HG02884 (cell line): ENCODE measurements around the gene TRMO.

Experiments
- ATAC-seq: cut with Tn5 transposase; IDR thresholded peaks from one replicate; pipeline ENCODE4 v1.9.1; 2021; ENCODE audit warnings: mild to moderate bottlenecking, moderate library complexity; ENCODE audit not compliant: unreplicated experiment

Gene TRMO

GRCh38 chr9:97905228-97905627, 17.1 kb downstream of the TRMO start:
- no peak for ATAC-seq

DNA sequence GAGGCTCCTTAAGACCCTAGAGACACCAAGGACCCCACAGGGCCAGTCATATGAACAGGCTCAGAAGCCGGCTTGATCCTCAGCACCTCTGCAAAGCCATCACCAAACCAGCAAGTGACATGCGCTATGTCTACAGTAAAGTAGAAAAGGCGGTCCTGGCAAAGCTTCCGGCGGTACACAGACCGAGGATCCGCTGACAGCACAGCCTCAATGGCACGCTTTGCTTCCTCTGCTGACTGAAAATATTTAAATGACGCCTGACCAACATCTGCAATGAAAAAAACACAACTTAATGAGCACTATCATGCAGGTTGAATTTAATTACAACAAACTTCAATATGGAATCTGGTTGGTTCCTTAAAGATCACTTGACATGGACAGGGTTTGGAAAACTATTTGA, 17.6 kb downstream of the TRMO start:
- no peak for ATAC-seq

DNA sequence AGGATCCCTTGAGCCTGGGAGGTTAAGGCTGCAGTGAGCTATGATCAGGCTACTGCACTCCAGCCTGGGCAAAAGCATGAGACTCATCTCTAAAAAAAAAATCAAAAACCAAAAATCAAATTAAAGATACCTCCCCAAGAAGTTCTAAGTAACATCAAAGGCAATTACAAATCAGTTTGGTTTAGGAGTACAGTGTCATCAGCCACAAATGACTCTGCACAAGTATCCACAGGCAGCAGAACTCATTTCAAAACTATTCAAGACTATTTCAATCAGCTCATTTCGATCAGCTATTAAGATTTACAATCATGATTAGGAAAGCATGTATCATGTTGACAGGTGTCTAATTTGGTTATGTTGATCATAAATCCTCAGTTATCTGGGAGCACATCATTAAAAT, 19.1 kb downstream of the TRMO start:
- ATAC-seq = no peak

- ATAC-seq = no peak
Measured at GRCh38 chr9:97900738-97901565, 21.3 kb downstream of the TRMO start.

DNA sequence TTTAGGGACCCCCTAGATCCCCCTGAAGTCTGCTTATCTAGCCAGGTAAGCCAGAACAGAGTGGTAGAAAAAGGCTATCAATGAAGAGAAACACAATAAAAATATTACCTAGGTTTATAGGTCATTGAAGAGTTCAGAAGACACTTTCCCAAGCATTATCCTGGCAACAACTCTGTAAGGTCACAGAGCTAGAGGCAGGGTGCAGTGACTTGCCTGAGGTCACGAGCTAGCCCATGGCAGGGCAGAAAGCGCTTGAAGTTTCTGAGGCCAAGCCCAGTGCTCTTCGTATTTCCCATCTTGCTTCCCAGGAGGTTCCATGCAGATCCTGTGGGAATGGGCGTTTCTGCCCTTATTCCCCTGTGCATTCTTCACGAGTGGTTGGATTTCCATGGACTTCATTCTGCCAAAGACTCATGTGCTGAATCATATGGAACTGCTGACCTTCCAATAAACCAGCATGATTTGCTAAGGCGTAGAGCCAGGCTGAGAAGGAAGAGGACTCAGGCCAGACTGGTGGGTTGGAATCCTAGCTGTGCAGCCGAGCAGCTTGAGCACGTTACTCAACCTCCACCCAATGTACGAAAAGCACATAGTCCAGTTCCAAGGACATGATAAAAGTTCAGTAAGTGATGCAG, 22.1 kb downstream of the TRMO start:
- no peak for ATAC-seq

DNA sequence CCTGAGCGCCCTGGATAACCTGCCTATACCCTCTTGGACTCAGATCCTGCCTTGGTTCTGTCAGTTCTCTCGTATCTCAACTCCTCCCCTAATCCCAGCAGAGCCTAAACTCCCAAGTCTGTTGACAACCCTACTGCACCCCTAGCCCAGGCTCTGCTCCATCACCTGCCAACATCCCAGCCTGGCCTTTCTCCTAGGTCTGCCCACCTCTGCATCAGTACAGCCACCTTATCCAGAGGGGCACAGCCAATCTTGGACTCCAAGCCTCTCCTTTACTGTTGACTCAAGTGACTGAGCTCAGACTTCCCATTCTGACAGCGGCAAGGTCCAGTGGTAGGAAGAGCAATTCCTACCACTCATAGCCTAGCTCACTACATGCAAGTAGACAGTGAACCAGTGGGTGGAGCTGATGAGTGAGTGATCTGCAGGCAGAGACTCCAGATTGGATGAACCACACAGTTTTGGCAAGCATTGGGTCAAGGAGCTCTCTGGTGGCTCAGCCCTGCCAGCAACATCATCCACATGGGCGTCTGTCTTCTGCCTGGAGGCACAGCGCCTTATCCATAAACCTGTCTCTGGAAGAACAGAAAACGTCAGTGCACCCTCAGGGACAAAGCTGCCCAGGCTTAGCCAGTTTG, 26.5 kb downstream of the TRMO start:
- ATAC-seq = no peak

DNA sequence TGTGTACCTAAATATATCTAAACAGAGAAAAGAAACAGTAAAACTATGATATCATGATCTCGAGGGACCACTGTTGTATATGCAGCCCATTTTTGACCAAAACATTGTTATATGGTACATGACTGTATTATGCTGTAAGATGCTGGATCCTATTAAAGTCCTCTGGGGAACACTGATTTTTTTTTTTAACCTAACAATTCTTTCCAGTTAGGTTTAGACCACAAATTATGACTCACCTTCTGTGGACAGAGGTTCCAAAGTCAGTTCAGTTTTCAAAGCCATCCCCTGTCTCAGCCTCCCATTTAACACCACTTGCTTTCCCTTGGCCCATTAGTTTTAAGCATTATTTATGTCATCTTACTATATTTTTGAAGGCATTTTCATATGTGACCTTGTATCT, 27.1 kb downstream of the TRMO start:
- ATAC-seq = no peak

DNA sequence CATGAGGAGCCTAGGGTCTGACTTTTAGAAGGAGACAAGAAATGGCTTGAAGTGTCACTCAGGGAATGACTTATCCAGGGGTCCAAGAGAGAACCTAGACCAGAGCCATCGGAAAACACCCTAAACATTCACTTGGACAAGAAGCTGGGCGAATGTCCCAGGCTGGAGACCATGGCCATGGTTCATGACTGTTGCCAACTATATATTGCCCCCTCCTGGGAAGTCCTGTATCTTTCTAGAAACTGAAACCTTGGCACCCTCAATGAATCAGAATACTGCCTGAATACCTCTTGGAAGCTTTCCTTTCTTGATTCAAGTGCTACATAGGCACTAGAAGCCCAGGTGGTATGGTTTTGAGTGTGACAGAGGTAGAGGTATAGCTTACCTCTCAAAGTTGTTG, 29.9 kb downstream of the TRMO start:
- no peak for ATAC-seq

DNA sequence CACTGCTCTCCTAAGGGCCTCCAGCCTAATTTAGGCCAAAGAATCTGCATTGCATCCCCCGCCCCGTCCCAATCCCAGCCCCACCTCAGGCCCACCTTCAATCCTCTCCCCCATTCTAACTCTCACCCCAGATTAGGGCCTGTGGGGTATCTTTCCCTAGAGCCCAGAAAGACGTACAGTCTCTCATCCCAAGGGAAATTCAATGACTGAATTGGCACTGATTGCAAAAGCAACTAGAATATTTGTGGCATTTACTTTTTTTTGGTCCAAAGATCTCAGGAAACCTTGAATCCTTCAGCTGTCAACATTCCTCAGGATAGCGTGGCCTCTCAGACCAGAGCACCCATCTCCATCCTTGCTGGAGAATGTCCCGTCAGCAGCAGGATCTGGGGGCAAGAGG, 30.6 kb downstream of the TRMO start:
- ATAC-seq = no peak

DNA sequence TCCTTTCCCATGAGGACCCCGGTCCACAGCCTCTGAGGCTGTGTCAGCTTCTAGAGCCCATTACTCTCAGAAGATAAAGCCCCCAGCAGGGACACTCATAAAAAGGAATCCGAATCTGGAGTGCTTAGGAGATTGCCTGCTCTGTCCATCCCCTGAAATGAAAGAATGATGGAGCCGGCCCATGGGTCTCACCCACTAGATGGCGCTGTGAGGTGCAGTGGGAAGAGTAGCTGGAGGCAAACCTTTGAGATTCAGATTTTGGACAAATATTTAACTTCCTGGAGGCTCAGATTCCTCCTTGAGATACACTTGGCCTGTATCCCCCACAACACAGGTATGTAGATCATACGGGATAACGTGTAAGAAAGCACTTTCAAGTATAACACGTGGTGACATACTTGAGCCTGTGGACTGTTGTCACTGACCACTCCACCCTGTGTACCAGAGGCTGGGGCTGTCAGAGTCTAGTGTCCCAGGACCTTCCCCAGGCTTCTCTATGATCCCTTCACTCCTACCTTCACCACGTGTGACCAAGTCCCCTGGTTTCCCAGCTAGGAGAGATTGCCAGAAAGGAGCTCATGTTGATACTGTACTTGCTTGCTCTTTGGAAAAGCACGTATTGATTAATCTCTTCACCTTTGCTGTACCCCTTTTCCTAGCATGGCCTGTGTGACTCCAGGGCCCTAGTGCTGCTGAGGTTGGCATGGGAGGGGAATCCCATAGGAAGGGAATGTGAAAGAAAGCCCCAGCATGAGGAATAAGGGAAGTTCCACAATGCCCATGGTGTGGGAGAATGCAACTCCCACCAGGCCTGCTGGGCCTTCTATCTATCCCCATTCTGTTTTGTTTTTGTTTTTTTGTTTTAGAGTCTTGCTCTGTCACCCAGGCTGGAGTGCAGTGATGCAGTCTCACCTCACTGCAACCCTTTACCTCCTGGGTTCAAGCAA, 32.1 kb downstream of the TRMO start:
- ATAC-seq = no peak

DNA sequence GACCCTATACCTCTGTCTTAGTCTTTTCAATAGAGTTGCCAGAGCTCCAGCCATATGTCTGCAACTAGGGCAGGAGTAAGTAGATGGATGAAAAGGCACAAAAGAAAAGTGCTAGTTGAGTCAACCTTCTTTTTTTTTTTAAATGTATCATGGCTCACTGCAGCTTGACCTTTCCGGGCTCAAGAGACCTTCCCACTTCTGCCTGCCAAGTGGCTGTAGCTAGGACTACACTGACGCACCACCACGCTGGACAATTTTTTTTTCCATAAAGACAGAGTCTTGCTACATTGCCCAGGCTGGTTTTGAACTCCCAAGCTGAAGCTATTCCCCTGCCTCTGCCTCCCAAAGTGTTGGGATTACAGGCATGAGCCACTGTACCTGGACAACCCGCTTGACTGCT, 42.0 kb downstream of the TRMO start:
- ATAC-seq = no peak

DNA sequence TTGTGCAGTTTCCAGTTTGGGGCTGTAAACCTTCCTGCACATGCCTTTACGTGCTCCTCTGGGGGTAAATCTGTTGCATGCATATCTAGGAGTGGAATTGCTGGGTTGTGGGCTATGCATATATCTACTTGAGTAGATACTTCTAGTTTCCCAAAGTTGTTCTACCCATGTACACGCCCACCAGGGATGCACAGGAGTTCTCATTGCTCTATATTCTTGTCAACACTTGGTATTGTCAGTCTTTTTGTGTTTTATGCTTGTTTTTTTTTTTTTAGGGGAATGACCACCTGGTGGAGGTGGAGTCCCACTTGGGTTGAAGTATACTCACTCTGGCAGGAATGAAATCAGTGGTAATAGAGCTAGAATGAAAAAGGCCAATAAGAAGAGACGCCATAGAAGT, 46.2 kb downstream of the TRMO start:
- no peak for ATAC-seq

DNA sequence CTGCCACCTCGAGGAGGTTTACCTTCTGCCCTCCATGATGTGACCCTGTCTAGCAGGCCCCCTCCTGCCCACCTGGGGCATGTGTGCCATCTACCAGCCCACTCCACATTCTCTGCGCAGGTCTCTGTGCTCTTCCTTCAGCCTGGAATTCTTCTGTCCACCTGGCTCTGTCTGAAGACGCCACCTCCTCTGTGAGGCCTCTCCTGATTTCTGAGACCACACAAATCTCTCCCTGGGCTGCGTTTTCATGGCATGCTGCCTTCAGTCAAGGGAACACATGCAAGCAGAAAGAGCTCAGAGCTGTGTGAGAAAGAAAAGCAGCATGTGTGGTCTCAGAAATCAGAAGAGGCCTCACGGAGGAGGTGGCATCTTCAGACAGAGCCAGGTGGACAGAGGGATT, 47.2 kb downstream of the TRMO start:
- no peak for ATAC-seq

- no peak for ATAC-seq
Measured at GRCh38 chr9:97874624-97875023, 47.7 kb downstream of the TRMO start.

GRCh38 chr9:97873882-97874281, 48.4 kb downstream of the TRMO start:
- no peak for ATAC-seq

DNA sequence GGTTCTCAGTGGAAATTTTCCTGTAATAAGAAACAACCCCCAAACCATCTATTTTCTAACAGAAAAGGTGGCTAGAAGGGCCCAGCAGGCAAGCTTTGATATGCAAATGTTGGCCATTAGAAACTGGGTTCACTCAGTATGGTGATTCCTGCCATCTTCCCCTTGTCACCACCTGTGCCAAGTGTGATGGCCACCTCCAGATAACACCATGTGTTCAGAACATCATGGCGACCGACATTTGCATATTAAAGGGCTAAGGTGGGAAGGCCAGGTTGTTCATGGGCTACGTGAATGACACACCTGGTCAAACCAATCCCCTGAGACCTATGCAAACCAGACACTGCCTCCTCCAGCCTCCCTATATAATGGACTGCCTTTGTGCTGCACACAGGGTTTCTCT, 48.9 kb downstream of the TRMO start:
- no peak for ATAC-seq

GRCh38 chr9:97868859-97869258, 53.4 kb downstream of the TRMO start:
- ATAC-seq = no peak

GRCh38 chr9:97866848-97867247, 55.5 kb downstream of the TRMO start:
- ATAC-seq = no peak

- ATAC-seq = no peak
Measured at GRCh38 chr9:97866300-97866699, 56.0 kb downstream of the TRMO start.

DNA sequence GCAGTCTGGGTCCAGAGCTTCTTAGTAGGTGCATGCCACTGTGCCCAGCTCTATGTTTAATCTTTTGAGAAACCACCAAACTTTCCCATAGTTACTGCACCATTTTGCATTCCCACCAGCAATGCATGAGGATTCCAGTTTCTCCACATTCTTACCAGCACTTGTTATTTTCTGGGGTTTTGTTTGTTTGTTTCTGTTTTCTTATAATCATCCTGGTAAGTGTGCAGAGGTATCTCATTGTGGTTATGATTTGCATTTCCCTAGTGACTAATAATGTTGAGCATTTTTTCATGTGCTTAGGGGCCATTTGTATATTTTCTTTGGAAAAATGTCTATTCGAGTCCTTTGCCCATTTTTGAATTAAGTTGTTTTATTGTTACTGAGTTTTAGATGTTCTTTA, 57.9 kb downstream of the TRMO start:
- no peak for ATAC-seq

GRCh38 chr9:97863314-97863713, 59.0 kb downstream of the TRMO start:
- no peak for ATAC-seq
